Aorta (tissue), 5 donors: Measurements from ENCODE around the gene SPOP. TPM values are rescaled to one million over a fixed set of nuclear protein-coding genes. Genes with fewer than 3 reads are reported as not detected.
A peak's percentile ranks its signal among the peaks of the same experiment; 100 is the strongest.
"Not testable (repeated sequence)": the region's sequence is repeated elsewhere in the genome, so short reads cannot be mapped to it uniquely, and the experiment has no call there.

Experiments
- ATAC-seq: fragments of 200-7000 bp; cut with Tn5 transposase; one replicate; pipeline ENCODE4 v1.9.1; 2022; ENCODE audit warnings: moderate library complexity; ENCODE audit not compliant: low FRiP score
- DNase-seq, 2 donors: peaks; one replicate each; pipeline ENCODE4 v3.0.0-alpha.2; 2020
- H3K27ac ChIP-seq, 2 donors: one replicate each; pipeline ENCODE4 v1.5.1; 2013; ENCODE audit warnings: low read length in 2 of 2, mild to moderate bottlenecking in 2 of 2, moderate library complexity in 2 of 2, control low read depth in 1 of 2, inconsistent platforms in 1 of 2, low read depth in 1 of 2
- H3K27me3 ChIP-seq, 2 donors: one replicate each; pipeline ENCODE4 v1.6.1; 2013; ENCODE audit warnings: control low read depth in 1 of 2, low read length in 1 of 2, mild to moderate bottlenecking in 1 of 2, moderate library complexity in 1 of 2; ENCODE audit not compliant: insufficient read depth in 2 of 2, control insufficient read depth in 1 of 2
- H3K36me3 ChIP-seq, 2 donors: one replicate each; pipeline ENCODE4 v1.6.1; 2013; ENCODE audit warnings: control low read depth in 1 of 2, low read length in 1 of 2, mild to moderate bottlenecking in 1 of 2; ENCODE audit not compliant: insufficient read depth in 2 of 2, control insufficient read depth in 1 of 2
- H3K4me1 ChIP-seq, 2 donors: one replicate each; pipeline ENCODE4 v1.6.1; 2013; ENCODE audit warnings: low read length in 2 of 2, control low read depth in 1 of 2, mild to moderate bottlenecking in 1 of 2, moderate library complexity in 1 of 2; ENCODE audit not compliant: insufficient read depth in 2 of 2, control insufficient read depth in 1 of 2
- H3K4me3 ChIP-seq, 2 donors: one replicate each; pipeline ENCODE4 v1.5.1; 2013; ENCODE audit warnings: low read length in 2 of 2, control low read depth in 1 of 2, mild to moderate bottlenecking in 1 of 2
- H3K9me3 ChIP-seq: one replicate; pipeline ENCODE4 v1.6.1; 2013; ENCODE audit warnings: mild to moderate bottlenecking, low read length; ENCODE audit not compliant: control insufficient read depth
- WGBS, 2 donors: extraction: QIAGEN DNeasy Blood & Tissue Kit; methylation state at CpG; one replicate each; pipeline ENCODE4 v1.1.7; 2013; 5-methylcytosine and 5-hydroxymethylcytosine counted together
- intact Hi-C, 2 donors: fragments of 100-400 bp; cut with DNase I; formaldehyde crosslinking; loops; one replicate each; pipeline versions ENCODE4 v1.14.2 to v1.15.0; 2022
- long read RNA-seq, 2 donors: library from polyadenylated mRNA; unstranded; transcript quantifications; one replicate each; pipeline ENCODE4 v2.0.0, GENCODE V29; 2020 to 2021
- polyA plus RNA-seq, 2 donors: library from polyadenylated mRNA; stranded (reverse); fragments of 200-250 nt; gene quantifications; one replicate each; pipeline ENCODE4 v1.2.3, GENCODE V29; 2013
- total RNA-seq, 2 donors: library from RNA; stranded (reverse); fragmentation: NEBNext Ultra II Directional; extraction: Animal tissue kit (Norgen Biotek cat#: 25700); gene quantifications; one replicate each; pipeline ENCODE4 v1.2.1, GENCODE V29; 2021
- donor health status: healthy with polysubstance abuse.
- donor health status: Bipolar disorder and iron deficiency.
- donor health status: DM: no; HTN: no; CAD: no.
- donor health status: DM: no; HTN: no; CAD: no.
- donor health status: DM: yes; HTN: yes; CAD: no.

SPOP gene
- total RNA-seq (100 to 1,000 TPM; 117 to 289 TPM), polyA plus RNA-seq (10 to 100 TPM; 54.5 to 56.5 TPM)
- long read RNA-seq, donor 1, transcript SPOP-205 (11 exons, 1,932 nt): minor isoform, 52 of 1,111 reads
- long read RNA-seq, donor 1, transcript SPOP-202 (11 exons, 2,985 nt): minor isoform, 32 of 1,111 reads
- long read RNA-seq, donor 1, transcript SPOP-206 (10 exons, 1,865 nt): major isoform, 517 of 1,111 reads
- long read RNA-seq, donor 1, transcript SPOP-201 (11 exons, 2,965 nt): minor isoform, 100 of 1,111 reads
- long read RNA-seq, donor 1, partial matches to known transcripts: 40 of 1,111 reads
- long read RNA-seq, donor 1, other reads (novel, unspliced or antisense): 346 of 1,111 reads
- long read RNA-seq, donor 2, transcript SPOP-221 (1 exons, 2,135 nt): major isoform, 53 of 132 reads
- long read RNA-seq, donor 2, transcript SPOP-206 (10 exons, 1,865 nt): minor isoform, 39 of 132 reads
- long read RNA-seq, donor 2, transcript SPOP-201 (11 exons, 2,965 nt): minor isoform, 9 of 132 reads
- long read RNA-seq, donor 2, partial matches to known transcripts: 11 of 132 reads
- long read RNA-seq, donor 2, other reads (novel, unspliced or antisense): 16 of 132 reads

GRCh38 chr17:49677933-49678847 lies at the start of gene SPOP:
TSS of gene SPOP (minus strand) at chr17:49678097. CDS start at chr17:49622810, 55,287 bp downstream.
- Histone ChIP-seq H3K27me3 (no peaks in the 10 kb centered on the region), H3K4me1 (peaks cover 0 to 3% of the 10 kb centered on the region in 2 donors), H3K36me3 (no peaks in the 10 kb centered on the region), H3K27ac (peak within 1 kb of the TSS; percentile 23 to 95), H3K4me3 (peak within 1 kb of the TSS; percentile 67 to 90), H3K9me3 (no peaks in the 10 kb centered on the region)
- 15% methylated on average over 49 to 53 of the region's 53 CpGs for WGBS, 2 donors
- ATAC-seq: peak; percentile 100
- intact Hi-C loops: loop anchor here in 1 of 2 donors (5.0 kb wide), 2 partner anchors 41 to 101 kb away; partner anchors contain the start of gene NXPH3
- peak; percentile 100 for DNase-seq

- intact Hi-C loops: no loop called here
- WGBS, 2 donors: 94 to 95% methylated on average over 4 of the region's 4 CpGs
- no peak for ATAC-seq
These were observed 49.5 kb upstream of the SPOP start for GRCh38 chr17:49727380-49727779.

GRCh38 chr17:49725452-49726130 lies 47.7 kb upstream of the SPOP start:
- H3K4me3 ChIP-seq: no peak overlapping the region
- H3K9me3 ChIP-seq: no peaks in the 10 kb centered on the region
- no peak overlapping the region for H3K27ac ChIP-seq
- no peaks in the 10 kb centered on the region for H3K4me1 ChIP-seq
- no peaks in the 10 kb centered on the region for H3K27me3 ChIP-seq
- H3K36me3 ChIP-seq: no peaks in the 10 kb centered on the region
- WGBS, 2 donors: 91 to 93% methylated on average over 7 of the region's 7 CpGs
- DNase-seq (no peak), ATAC-seq (no peak)
- intact Hi-C loops: no loop called here

More at GRCh38 chr17:49727380-49727779, 49.5 kb upstream of the SPOP start:
- H3K27me3 ChIP-seq: no peaks in the 10 kb centered on the region
- no peak overlapping the region for H3K27ac ChIP-seq
- H3K9me3 ChIP-seq: no peaks in the 10 kb centered on the region
- no peak overlapping the region for H3K4me3 ChIP-seq
- no peaks in the 10 kb centered on the region for H3K36me3 ChIP-seq
- H3K4me1 ChIP-seq: no peaks in the 10 kb centered on the region
- no peak for DNase-seq

GRCh38 chr17:49724552-49724951 lies 46.7 kb upstream of the SPOP start:
- H3K4me1 ChIP-seq, intact Hi-C loops: not testable (repeated sequence)

GRCh38 chr17:49723423-49723822 lies 45.5 kb upstream of the SPOP start:
- H3K4me3 ChIP-seq: no peak overlapping the region
- 62 to 67% methylated on average over 8 of the region's 8 CpGs for WGBS, 2 donors
- ATAC-seq (peak; percentile 68), DNase-seq (peak in 1 of 2 donors; percentile 59)
- H3K9me3 ChIP-seq: no peaks in the 10 kb centered on the region
- intact Hi-C loops: no loop called here
- no peak overlapping the region for H3K27ac ChIP-seq
- peaks cover 0 to 2% of the 10 kb centered on the region in 2 donors for H3K36me3 ChIP-seq
- H3K4me1 ChIP-seq: no peaks in the 10 kb centered on the region
- H3K27me3 ChIP-seq: no peaks in the 10 kb centered on the region

More at GRCh38 chr17:49724552-49724951, 46.7 kb upstream of the SPOP start:
- H3K4me3 ChIP-seq, H3K9me3 ChIP-seq, H3K27ac ChIP-seq, H3K27me3 ChIP-seq, ATAC-seq, DNase-seq, H3K36me3 ChIP-seq: not testable (repeated sequence)
- WGBS, 2 donors: 90% methylated on average over 6 of the region's 6 CpGs

GRCh38 chr17:49722066-49722465 lies 44.2 kb upstream of the SPOP start:
- Histone ChIP-seq H3K27ac (no peak overlapping the region), H3K4me1 (no peaks in the 10 kb centered on the region), H3K36me3 (peaks cover 0 to 2% of the 10 kb centered on the region in 2 donors), H3K27me3 (no peaks in the 10 kb centered on the region), H3K4me3 (no peak overlapping the region), H3K9me3 (no peaks in the 10 kb centered on the region)
- no peak for ATAC-seq
- DNase-seq: no peak
- 95 to 100% methylated on average over 3 of the region's 3 CpGs for WGBS, 2 donors
- intact Hi-C loops: no loop called here

- H3K27ac ChIP-seq: no peak overlapping the region
- no peaks in the 10 kb centered on the region for H3K27me3 ChIP-seq
- intact Hi-C loops: no loop called here
- no peaks in the 10 kb centered on the region for H3K9me3 ChIP-seq
- WGBS, 2 donors: 75% methylated on average over 10 of the region's 10 CpGs
- H3K4me3 ChIP-seq: no peak overlapping the region
- no peaks in the 10 kb centered on the region for H3K4me1 ChIP-seq
- ATAC-seq (no peak), DNase-seq (no peak)
- H3K36me3 ChIP-seq: peaks cover 2% of the 10 kb centered on the region in 2 donors
These were observed 39.5 kb upstream of the SPOP start for GRCh38 chr17:49717371-49717861.
